ENCODE data around the gene MFSD1. TPM values are rescaled to one million over a fixed set of nuclear protein-coding genes. Genes with fewer than 3 reads are reported as not detected.

MFSD1 gene
- total RNA-seq, 2 experiments from 2014 or later: 26.0 to 27.3 TPM

- POLR2A ChIA-PET: no interaction called here
- H3K36me3 ChIP-seq (ENCODE audit: insufficient read depth, low read length): no peaks in the 10 kb centered on the region
- no peak overlapping the region for H3K4me2 ChIP-seq (ENCODE audit: low read length)
- H3K4me1 ChIP-seq (ENCODE audit: insufficient read depth, low read length, poor library complexity, severe bottlenecking): no peaks in the 10 kb centered on the region
- H3K4me3 ChIP-seq (ENCODE audit: low read depth, low read length, poor library complexity, severe bottlenecking): no peak overlapping the region
- H2AFZ ChIP-seq (ENCODE audit: low read length): no peak overlapping the region
- no peaks in the 10 kb centered on the region; the same call in 1 of the 2 replicates for H4K20me1 ChIP-seq (ENCODE audit: insufficient read depth, low read length)
- H3K27ac ChIP-seq (ENCODE audit: low read depth, low read length, poor library complexity, severe bottlenecking): no peak overlapping the region
- intact Hi-C loops (cut with micrococcal nuclease; ENCODE audit: unreplicated experiment): no loop called here
- no peak for TF ChIP-seq EZH2phosphoT487 (IDR thresholded peaks at IDR 0.05; ENCODE audit: borderline replicate concordance, low read depth, low read length)
- TF ChIP-seq CTCF (conservative IDR thresholded peaks at IDR 0.05; ENCODE audit: low read length): no peak
- H3K79me2 ChIP-seq (ENCODE audit: insufficient read depth, low read depth, low read length): no peaks in the 10 kb centered on the region
- CTCF ChIA-PET (ENCODE audit: unreplicated experiment): no interaction called here
- BruUV-seq (replicated peaks): no TSS peak
- DNase-seq (ENCODE audit: low spot score): no peak
- no peaks in the 10 kb centered on the region for H3K9me2 ChIP-seq (ENCODE audit: insufficient read depth, low read length)
- no peaks in the 10 kb centered on the region for H3K9me3 ChIP-seq (ENCODE audit: low read length)
Observed at GRCh38 chr3:158864492-158864891, 62.6 kb downstream of the MFSD1 start.

DNA sequence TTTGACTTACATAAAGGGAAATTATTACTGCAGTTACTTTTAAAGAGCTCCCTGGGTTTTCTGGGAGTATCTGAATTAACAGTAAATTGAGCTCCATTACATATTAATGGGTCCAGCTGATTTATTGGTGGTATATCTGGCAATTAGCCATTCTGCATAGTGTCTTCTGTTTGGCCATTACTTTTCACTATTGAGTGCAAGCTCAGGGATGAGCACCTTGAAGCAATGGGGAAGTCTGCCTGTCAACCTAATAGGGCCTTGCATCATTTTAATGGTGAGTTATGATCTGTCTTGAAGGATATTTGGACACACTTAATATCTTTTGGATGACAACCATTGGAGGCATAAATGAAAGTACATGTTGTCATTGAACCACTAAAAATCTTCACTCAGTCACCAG lies 73.8 kb downstream of the MFSD1 start:
- DNase-seq (ENCODE audit: low spot score): no peak
- Histone ChIP-seq H3K36me3 (ENCODE audit: insufficient read depth, low read length) (no peaks in the 10 kb centered on the region), H3K9me2 (ENCODE audit: insufficient read depth, low read length) (no peaks in the 10 kb centered on the region), H3K4me1 (ENCODE audit: insufficient read depth, low read length, poor library complexity, severe bottlenecking) (no peaks in the 10 kb centered on the region), H3K4me3 (ENCODE audit: low read depth, low read length, poor library complexity, severe bottlenecking) (no peak overlapping the region), H3K4me2 (ENCODE audit: low read length) (no peak overlapping the region), H3K79me2 (ENCODE audit: insufficient read depth, low read depth, low read length) (no peaks in the 10 kb centered on the region), H3K27ac (ENCODE audit: low read depth, low read length, poor library complexity, severe bottlenecking) (no peak overlapping the region), H4K20me1 (ENCODE audit: insufficient read depth, low read length) (no peaks in the 10 kb centered on the region), H3K9me3 (ENCODE audit: low read length) (no peaks in the 10 kb centered on the region), H2AFZ (ENCODE audit: low read length) (no peak overlapping the region)
- BruUV-seq (replicated peaks): no TSS peak
- ChIA-PET POLR2A (interaction anchor here (0.8 kb wide), 1 partner anchor 80 kb away, joined by 4 read pairs; no protein-coding TSS in a partner anchor), CTCF (ENCODE audit: unreplicated experiment) (no interaction called here)
- TF ChIP-seq EZH2phosphoT487 (IDR thresholded peaks at IDR 0.05; ENCODE audit: borderline replicate concordance, low read depth, low read length) (no peak), CTCF (conservative IDR thresholded peaks at IDR 0.05; ENCODE audit: low read length) (no peak)
- intact Hi-C loops (cut with micrococcal nuclease; ENCODE audit: unreplicated experiment): no loop called here

Other genes with a start within 250 kb of the MFSD1 start
- gene MLF1, start 230.9 kb upstream of the MFSD1 start, total RNA-seq (2014; rRNA removed; shearing (Covaris generic)): not detected in 2 replicates
- not detected in 2 replicates for gene MLF1, start 230.9 kb upstream of the MFSD1 start, total RNA-seq (2022)
- 29.4 and 36.5 TPM in 2 replicates for gene GFM1, start 157.5 kb upstream of the MFSD1 start, total RNA-seq (2014; rRNA removed; shearing (Covaris generic))
- gene GFM1, start 157.5 kb upstream of the MFSD1 start, total RNA-seq (2022): 40.4 and 53.7 TPM in 2 replicates
- 9.0 and 10.9 TPM in 2 replicates for gene LXN, start 129.4 kb upstream of the MFSD1 start, total RNA-seq (2014; rRNA removed; shearing (Covaris generic))
- gene LXN, start 129.4 kb upstream of the MFSD1 start, total RNA-seq (2022): 4.8 and 5.5 TPM in 2 replicates
- not detected in 2 replicates for gene RARRES1, start 69.6 kb upstream of the MFSD1 start, total RNA-seq (2014; rRNA removed; shearing (Covaris generic))
- not detected in 2 replicates for gene RARRES1, start 69.6 kb upstream of the MFSD1 start, total RNA-seq (2022)